ENCODE results near the gene MAD1L1.
"Not testable (repeated sequence)": the region's sequence is repeated elsewhere in the genome, so short reads cannot be mapped to it uniquely, and the experiment has no call there.

- TF ChIP-seq, protein P1, sequence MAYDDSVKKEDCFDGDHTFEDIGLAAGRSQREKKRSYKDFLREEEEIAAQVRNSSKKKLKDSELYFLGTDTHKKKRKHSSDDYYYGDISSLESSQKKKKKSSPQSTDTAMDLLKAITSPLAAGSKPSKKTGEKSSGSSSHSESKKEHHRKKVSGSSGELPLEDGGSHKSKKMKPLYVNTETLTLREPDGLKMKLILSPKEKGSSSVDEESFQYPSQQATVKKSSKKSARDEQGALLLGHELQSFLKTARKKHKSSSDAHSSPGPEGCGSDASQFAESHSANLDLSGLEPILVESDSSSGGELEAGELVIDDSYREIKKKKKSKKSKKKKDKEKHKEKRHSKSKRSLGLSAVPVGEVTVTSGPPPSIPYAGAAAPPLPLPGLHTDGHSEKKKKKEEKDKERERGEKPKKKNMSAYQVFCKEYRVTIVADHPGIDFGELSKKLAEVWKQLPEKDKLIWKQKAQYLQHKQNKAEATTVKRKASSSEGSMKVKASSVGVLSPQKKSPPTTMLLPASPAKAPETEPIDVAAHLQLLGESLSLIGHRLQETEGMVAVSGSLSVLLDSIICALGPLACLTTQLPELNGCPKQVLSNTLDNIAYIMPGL (CRISPR knock-in tag; IDR thresholded peaks at IDR 0.05; ENCODE audit: borderline replicate concordance in 1 of 2, low read depth in 1 of 2) = not testable (repeated sequence)
- TF ChIP-seq, protein P2, sequence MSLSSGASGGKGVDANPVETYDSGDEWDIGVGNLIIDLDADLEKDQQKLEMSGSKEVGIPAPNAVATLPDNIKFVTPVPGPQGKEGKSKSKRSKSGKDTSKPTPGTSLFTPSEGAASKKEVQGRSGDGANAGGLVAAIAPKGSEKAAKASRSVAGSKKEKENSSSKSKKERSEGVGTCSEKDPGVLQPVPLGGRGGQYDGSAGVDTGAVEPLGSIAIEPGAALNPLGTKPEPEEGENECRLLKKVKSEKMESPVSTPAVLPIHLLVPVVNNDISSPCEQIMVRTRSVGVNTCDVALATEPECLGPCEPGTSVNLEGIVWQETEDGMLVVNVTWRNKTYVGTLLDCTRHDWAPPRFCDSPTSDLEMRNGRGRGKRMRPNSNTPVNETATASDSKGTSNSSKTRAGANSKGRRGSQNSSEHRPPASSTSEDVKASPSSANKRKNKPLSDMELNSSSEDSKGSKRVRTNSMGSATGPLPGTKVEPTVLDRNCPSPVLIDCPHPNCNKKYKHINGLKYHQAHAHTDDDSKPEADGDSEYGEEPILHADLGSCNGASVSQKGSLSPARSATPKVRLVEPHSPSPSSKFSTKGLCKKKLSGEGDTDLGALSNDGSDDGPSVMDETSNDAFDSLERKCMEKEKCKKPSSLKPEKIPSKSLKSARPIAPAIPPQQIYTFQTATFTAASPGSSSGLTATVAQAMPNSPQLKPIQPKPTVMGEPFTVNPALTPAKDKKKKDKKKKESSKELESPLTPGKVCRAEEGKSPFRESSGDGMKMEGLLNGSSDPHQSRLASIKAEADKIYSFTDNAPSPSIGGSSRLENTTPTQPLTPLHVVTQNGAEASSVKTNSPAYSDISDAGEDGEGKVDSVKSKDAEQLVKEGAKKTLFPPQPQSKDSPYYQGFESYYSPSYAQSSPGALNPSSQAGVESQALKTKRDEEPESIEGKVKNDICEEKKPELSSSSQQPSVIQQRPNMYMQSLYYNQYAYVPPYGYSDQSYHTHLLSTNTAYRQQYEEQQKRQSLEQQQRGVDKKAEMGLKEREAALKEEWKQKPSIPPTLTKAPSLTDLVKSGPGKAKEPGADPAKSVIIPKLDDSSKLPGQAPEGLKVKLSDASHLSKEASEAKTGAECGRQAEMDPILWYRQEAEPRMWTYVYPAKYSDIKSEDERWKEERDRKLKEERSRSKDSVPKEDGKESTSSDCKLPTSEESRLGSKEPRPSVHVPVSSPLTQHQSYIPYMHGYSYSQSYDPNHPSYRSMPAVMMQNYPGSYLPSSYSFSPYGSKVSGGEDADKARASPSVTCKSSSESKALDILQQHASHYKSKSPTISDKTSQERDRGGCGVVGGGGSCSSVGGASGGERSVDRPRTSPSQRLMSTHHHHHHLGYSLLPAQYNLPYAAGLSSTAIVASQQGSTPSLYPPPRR (CRISPR knock-in tag; IDR thresholded peaks at IDR 0.05; ENCODE audit: borderline replicate concordance) = not testable (repeated sequence)
Observed at GRCh38 chr7:1824151-1824881, 408.4 kb downstream of the MAD1L1 start.

Measured in HepG2 (cell line).